ENCODE measurements around the gene MARCHF3. TPM values are rescaled to one million over a fixed set of nuclear protein-coding genes. Genes with fewer than 3 reads are reported as not detected.
"Not testable (repeated sequence)": the region's sequence is repeated elsewhere in the genome, so short reads cannot be mapped to it uniquely, and the experiment has no call there.

Gene MARCHF3
- total RNA-seq, 1 experiment from 2014 or later, result 1.1 TPM

DNA sequence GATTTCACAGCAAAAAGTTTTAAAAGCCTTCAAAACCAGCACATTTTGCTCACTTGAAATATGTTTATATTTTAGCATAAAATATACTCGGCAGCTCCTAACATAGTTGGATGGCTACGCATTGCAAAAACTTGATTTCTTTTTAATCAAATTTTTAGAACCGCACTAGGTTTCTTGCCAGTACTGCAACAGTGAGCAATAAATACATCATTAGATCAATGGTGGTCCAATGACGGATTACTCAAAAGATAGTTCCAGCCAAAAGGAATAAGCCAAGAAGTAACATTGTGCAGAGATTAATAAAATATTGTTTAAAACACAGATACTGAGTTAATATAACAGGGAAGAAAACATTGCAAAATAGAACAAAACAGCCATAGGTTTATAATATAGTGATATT lies 5.5 kb downstream of the MARCHF3 start:
- Histone ChIP-seq H3K4me3 (ENCODE audit: low read depth, low read length, poor library complexity, severe bottlenecking) (no peak overlapping the region), H3K27me3 (replicated peaks; ENCODE audit: insufficient read depth, low read depth, low read length, poor library complexity) (peaks cover 32% of the 10 kb centered on the region), H3K4me1 (ENCODE audit: insufficient read depth, low read length, poor library complexity, severe bottlenecking) (peaks cover 6% of the 10 kb centered on the region), H3K36me3 (ENCODE audit: insufficient read depth, low read length, poor library complexity, severe bottlenecking) (no peaks in the 10 kb centered on the region), H3K27ac (ENCODE audit: low read depth, low read length, poor library complexity, severe bottlenecking) (no peak overlapping the region), H3K9me3 (ENCODE audit: low read depth, low read length, poor library complexity, severe bottlenecking) (no peaks in the 10 kb centered on the region)
- intact Hi-C loops (cut with micrococcal nuclease; ENCODE audit: unreplicated experiment), result no loop called here
- BruUV-seq (replicated peaks), result no TSS peak
- ChIA-PET POLR2A (ENCODE audit: low non-redundant PET) (no interaction called here), CTCF (no interaction called here)
- DNase-seq (ENCODE audit: low spot score), result no peak
- TF ChIP-seq, protein P1, sequence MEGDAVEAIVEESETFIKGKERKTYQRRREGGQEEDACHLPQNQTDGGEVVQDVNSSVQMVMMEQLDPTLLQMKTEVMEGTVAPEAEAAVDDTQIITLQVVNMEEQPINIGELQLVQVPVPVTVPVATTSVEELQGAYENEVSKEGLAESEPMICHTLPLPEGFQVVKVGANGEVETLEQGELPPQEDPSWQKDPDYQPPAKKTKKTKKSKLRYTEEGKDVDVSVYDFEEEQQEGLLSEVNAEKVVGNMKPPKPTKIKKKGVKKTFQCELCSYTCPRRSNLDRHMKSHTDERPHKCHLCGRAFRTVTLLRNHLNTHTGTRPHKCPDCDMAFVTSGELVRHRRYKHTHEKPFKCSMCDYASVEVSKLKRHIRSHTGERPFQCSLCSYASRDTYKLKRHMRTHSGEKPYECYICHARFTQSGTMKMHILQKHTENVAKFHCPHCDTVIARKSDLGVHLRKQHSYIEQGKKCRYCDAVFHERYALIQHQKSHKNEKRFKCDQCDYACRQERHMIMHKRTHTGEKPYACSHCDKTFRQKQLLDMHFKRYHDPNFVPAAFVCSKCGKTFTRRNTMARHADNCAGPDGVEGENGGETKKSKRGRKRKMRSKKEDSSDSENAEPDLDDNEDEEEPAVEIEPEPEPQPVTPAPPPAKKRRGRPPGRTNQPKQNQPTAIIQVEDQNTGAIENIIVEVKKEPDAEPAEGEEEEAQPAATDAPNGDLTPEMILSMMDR (conservative IDR thresholded peaks at IDR 0.05; ENCODE audit: low read depth, low read length), result no peak
- TF ChIP-seq EZH2 (IDR thresholded peaks at IDR 0.05; ENCODE audit: borderline replicate concordance, low read depth, low read length, poor library complexity, severe bottlenecking), result no peak

DNA sequence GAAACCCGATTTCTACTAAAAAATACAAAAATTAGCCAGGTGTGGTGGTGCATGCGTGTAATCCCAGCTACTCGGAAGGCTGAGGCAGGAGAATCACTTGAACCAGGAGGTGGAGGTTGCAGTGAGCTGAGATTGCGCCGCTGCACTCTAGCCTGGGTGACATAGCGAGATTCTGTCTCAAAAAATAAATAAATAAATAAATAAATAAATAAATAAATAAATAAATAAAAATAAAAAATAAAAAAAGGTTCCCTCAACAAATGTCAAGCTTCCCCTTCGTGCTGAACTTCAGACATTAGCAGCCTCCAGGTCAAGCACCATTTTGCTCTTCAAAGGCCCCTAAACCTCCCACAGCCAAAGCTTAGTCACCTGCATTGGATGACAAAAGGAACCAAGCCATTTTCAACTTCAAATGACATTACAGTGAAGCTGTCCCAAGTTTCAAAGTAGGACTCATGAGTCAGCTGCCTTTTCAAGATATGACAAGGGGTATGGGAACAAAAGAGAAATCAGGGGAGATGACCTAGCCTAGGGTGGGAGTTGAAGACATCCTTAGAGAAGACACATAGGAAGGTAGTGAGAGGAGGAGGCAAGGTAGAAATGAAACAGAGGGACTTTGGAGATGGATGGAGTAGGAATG lies 6.7 kb downstream of the MARCHF3 start:
- intact Hi-C loops (cut with micrococcal nuclease; ENCODE audit: unreplicated experiment); BruUV-seq (replicated peaks); H3K4me1 ChIP-seq (ENCODE audit: insufficient read depth, low read length, poor library complexity, severe bottlenecking); H3K4me3 ChIP-seq (ENCODE audit: low read depth, low read length, poor library complexity, severe bottlenecking); CTCF ChIA-PET; DNase-seq (ENCODE audit: low spot score); H3K27ac ChIP-seq (ENCODE audit: low read depth, low read length, poor library complexity, severe bottlenecking); POLR2A ChIA-PET (ENCODE audit: low non-redundant PET); H3K36me3 ChIP-seq (ENCODE audit: insufficient read depth, low read length, poor library complexity, severe bottlenecking); H3K9me3 ChIP-seq (ENCODE audit: low read depth, low read length, poor library complexity, severe bottlenecking): not testable (repeated sequence)
- peaks cover 21% of the 10 kb centered on the region for H3K27me3 ChIP-seq (replicated peaks; ENCODE audit: insufficient read depth, low read depth, low read length, poor library complexity)

DNA sequence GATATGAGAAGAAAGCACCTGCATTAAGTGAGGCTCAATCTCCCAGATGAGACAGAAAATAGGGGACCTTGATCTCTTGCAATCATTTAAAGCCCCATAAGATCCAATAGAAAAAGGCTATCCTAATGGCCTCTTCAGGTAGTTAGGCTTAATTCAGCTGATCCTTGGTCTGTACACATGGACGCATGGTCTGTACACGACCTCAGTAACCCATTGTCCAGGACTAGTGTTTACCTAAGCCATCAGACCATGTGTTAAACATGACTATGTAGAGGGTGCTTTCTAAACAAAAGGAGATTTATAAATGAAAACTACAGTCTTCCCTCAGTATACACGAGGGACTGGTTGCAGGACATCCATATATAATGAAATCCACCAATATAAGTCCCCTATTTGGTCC lies 7.5 kb downstream of the MARCHF3 start:
- no TSS peak for BruUV-seq (replicated peaks)
- POLR2A ChIA-PET (ENCODE audit: low non-redundant PET), result no interaction called here
- TF ChIP-seq, protein P1 (conservative IDR thresholded peaks at IDR 0.05; ENCODE audit: low read depth, low read length), result no peak
- no peak for TF ChIP-seq EZH2 (IDR thresholded peaks at IDR 0.05; ENCODE audit: borderline replicate concordance, low read depth, low read length, poor library complexity, severe bottlenecking)
- intact Hi-C loops (cut with micrococcal nuclease; ENCODE audit: unreplicated experiment), result no loop called here
- Histone ChIP-seq H3K36me3 (ENCODE audit: insufficient read depth, low read length, poor library complexity, severe bottlenecking) (no peaks in the 10 kb centered on the region), H3K9me3 (ENCODE audit: low read depth, low read length, poor library complexity, severe bottlenecking) (no peaks in the 10 kb centered on the region), H3K4me1 (ENCODE audit: insufficient read depth, low read length, poor library complexity, severe bottlenecking) (no peaks in the 10 kb centered on the region), H3K27me3 (replicated peaks; ENCODE audit: insufficient read depth, low read depth, low read length, poor library complexity) (peaks cover 12% of the 10 kb centered on the region), H3K27ac (ENCODE audit: low read depth, low read length, poor library complexity, severe bottlenecking) (no peak overlapping the region), H3K4me3 (ENCODE audit: low read depth, low read length, poor library complexity, severe bottlenecking) (no peak overlapping the region)
- DNase-seq (ENCODE audit: low spot score), result no peak
- CTCF ChIA-PET, result no interaction called here

DNA sequence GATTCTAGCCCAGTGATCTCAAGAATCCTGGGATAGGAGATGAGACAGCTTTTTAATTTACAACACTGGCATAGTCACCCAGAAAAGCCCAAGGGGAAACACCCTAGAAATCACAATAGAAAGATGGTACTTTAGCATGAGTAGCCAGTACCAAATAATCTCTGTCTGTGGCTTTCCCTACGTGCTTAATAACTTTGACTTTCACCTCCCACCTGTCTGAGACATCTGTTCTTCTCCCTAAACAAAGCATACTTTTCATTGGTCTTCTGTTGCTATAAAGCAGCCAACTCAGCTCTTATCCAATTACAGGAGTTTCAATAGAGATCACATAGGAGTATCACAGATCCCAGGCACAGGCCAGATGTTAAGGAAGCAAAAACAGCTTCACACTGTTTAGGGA lies 10.4 kb downstream of the MARCHF3 start:
- POLR2A ChIA-PET (ENCODE audit: low non-redundant PET), result no interaction called here
- BruUV-seq (replicated peaks), result no TSS peak
- Histone ChIP-seq H3K27me3 (replicated peaks; ENCODE audit: insufficient read depth, low read depth, low read length, poor library complexity) (no peaks in the 10 kb centered on the region), H3K9me3 (ENCODE audit: low read depth, low read length, poor library complexity, severe bottlenecking) (no peaks in the 10 kb centered on the region), H3K27ac (ENCODE audit: low read depth, low read length, poor library complexity, severe bottlenecking) (no peak overlapping the region), H3K4me1 (ENCODE audit: insufficient read depth, low read length, poor library complexity, severe bottlenecking) (no peaks in the 10 kb centered on the region), H3K36me3 (ENCODE audit: insufficient read depth, low read length, poor library complexity, severe bottlenecking) (no peaks in the 10 kb centered on the region), H3K4me3 (ENCODE audit: low read depth, low read length, poor library complexity, severe bottlenecking) (no peak overlapping the region)
- TF ChIP-seq EZH2 (IDR thresholded peaks at IDR 0.05; ENCODE audit: borderline replicate concordance, low read depth, low read length, poor library complexity, severe bottlenecking), result no peak
- TF ChIP-seq, protein P1 (conservative IDR thresholded peaks at IDR 0.05; ENCODE audit: low read depth, low read length), result no peak
- CTCF ChIA-PET, result no interaction called here
- no peak for DNase-seq (ENCODE audit: low spot score)
- intact Hi-C loops (cut with micrococcal nuclease; ENCODE audit: unreplicated experiment), result no loop called here

DNA sequence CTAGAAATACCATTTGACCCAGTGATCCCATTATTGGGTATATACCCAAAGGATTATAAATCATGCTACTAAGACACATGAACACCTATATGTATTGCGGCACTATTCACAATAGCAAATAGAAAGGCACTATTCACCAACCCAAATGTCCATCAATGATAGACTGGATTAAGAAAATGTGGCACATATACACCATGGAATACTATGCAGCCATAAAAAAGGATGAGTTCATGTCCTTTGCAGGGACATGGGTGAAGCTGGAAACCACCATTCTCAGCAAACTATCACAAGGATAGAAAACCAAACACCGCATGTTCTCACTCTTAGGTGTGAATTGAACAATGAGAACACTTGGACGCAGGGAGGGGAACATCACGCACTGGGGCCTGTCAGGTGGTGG lies 13.6 kb downstream of the MARCHF3 start:
- CTCF ChIA-PET; H3K27me3 ChIP-seq (replicated peaks; ENCODE audit: insufficient read depth, low read depth, low read length, poor library complexity); intact Hi-C loops (cut with micrococcal nuclease; ENCODE audit: unreplicated experiment); H3K27ac ChIP-seq (ENCODE audit: low read depth, low read length, poor library complexity, severe bottlenecking); H3K4me3 ChIP-seq (ENCODE audit: low read depth, low read length, poor library complexity, severe bottlenecking); H3K9me3 ChIP-seq (ENCODE audit: low read depth, low read length, poor library complexity, severe bottlenecking); DNase-seq (ENCODE audit: low spot score); BruUV-seq (replicated peaks); H3K4me1 ChIP-seq (ENCODE audit: insufficient read depth, low read length, poor library complexity, severe bottlenecking); POLR2A ChIA-PET (ENCODE audit: low non-redundant PET); H3K36me3 ChIP-seq (ENCODE audit: insufficient read depth, low read length, poor library complexity, severe bottlenecking): not testable (repeated sequence)

Data from A673 (cell line).